M059J (cell line): ENCODE results near the gene HRH3. TPM values are rescaled to one million over a fixed set of nuclear protein-coding genes. Genes with fewer than 3 reads are reported as not detected.

Experiments
- DNase-seq: peaks from one replicate; pipeline ENCODE4 v3.0.0-alpha.2; 2012; ENCODE audit warnings: low read depth
- total RNA-seq: library from RNA; depleted of rRNA; stranded (reverse); fragments of >200 nt; shearing (Covaris generic); gene quantifications from 2 replicates; pipeline ENCODE4 v1.2.3, GENCODE V29; 2014; rRNA removed

Gene HRH3
- total RNA-seq, 1 experiment from 2014 or later: not detected

DNA sequence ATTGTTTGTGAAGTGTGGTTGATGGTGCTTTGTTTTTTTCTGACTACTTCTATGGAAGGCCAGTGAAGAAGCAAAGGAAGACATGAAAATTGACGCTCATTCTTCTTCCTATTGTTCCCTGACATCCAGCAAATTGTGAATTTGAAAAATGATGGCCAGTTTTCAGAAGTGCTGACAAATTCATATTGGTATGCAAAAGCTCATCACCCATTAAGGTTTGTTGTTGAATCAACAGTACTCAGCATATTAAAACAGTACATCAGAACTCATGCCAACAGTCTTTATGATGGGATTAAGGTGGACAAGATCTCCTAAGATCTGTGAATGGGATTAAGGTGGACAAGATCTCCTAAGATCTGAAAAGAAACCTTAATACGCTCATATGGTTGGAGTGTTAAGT is 38.3 kb downstream of the HRH3 start:
- DNase-seq: no peak

DNA sequence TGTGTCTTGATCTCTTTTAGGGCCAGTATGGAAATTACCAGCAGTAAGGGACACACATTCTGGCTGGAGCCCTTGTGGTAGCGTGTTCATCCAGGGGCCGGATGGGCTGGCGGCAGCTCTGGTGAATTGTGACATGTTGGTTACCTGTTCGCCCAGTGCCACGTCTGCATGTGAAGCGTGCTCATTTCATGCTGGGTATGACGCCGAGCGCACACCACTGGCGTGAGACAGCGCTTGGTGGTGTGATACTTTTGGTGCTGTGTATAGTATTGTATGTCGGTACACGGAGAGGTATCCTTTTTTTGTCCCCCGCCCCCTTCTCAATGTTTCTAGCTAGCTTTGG is 40.9 kb downstream of the HRH3 start:
- DNase-seq: no peak

DNA sequence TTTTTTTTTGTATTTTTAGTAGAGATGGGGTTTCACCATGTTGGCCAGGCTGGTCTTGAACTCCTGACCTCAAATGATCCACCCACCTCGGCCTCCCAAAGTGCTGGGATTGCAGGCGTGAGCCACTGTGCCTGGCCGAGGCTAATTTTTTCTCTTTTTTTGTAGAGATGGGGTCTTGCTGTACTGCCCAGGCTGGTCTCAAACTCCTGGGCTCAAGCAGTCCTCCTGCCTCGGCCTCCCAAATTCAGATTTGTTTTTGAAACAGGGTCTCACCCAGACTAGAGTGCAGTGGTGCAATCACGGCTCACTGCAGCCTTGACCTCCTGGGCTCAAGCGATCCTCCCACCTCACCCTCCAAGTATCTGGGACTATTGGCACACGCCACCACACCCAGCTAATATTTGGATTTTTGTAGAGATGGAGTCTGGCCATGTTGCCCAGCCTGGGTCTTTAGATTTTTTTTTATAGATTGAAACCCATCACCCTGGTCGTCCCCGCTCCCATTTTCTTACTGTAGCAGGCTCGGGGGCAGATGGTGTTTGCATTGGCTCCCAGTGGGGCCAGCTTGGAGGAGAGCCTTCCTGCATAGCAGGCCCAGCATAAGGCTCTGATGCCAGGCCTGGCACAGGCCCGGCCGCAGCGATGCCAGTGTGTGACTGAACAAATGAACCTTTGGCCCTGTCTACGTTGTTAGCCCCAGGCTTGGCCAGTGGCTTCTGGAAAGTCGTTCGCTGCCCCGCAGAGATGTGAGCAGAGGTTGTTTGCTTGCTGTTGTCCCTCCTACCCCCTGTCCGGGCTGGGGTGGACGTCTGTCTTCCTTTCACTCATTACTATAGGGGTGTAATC is 41.5 kb downstream of the HRH3 start:
- DNase-seq: no peak

DNA sequence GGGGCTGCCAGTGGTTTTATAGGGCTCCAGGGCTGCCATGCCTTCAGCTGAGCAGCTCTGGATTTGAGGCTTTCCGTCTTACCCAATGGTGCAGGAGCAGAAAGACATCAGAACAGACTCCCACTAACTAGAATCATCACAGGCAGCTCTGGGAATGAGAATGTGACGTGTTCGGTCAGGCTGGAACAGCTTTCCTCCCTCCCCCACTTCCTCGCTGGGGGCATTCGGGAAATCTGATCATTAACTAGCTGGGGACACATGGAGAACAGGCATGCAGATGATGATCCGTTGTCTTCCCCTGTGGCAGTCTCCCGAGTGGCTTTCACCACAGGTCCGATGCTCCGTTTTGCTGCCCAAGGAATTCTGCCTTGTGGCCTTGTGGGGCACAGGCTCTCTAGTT is 42.8 kb downstream of the HRH3 start:
- DNase-seq: no peak

DNA sequence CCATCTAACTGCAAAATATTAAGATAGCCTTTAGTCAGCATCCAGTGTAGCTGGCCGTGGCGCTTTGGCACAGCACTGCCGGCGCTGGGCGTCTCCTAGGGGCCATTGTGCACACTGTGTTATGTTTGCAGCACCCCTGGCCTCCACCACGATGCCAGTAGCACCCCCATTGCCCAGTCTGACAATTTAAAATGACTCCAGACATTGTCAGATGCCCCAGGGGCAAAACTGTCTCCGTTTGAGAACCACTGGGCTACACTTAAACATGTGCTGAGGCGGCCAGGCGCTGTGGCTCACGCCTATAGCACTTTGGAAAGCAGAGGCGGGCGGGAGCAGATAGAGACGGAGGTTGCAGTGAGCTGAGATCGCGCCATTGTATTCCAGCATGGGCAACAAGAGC is 43.2 kb downstream of the HRH3 start:
- no peak for DNase-seq

DNA sequence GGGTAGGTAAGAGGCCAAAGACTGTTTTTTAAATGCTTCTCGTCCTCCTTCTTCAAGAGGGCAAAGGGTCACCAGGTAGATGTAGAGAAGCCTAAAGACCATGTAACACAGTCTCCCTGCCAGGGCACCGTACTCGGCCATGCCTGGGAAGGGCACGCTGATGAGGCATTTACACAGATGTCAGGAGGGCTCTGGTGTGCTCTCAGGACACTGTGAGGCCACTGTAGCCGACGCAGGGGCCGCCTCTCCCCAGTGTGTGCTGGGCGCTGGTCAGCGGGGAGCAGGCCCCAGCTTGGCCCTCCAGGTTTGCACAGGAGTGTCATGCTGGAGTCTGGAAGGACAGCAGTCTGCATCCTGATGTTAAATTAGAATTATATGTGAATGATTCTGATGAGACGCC is 44.4 kb downstream of the HRH3 start:
- DNase-seq: no peak

DNA sequence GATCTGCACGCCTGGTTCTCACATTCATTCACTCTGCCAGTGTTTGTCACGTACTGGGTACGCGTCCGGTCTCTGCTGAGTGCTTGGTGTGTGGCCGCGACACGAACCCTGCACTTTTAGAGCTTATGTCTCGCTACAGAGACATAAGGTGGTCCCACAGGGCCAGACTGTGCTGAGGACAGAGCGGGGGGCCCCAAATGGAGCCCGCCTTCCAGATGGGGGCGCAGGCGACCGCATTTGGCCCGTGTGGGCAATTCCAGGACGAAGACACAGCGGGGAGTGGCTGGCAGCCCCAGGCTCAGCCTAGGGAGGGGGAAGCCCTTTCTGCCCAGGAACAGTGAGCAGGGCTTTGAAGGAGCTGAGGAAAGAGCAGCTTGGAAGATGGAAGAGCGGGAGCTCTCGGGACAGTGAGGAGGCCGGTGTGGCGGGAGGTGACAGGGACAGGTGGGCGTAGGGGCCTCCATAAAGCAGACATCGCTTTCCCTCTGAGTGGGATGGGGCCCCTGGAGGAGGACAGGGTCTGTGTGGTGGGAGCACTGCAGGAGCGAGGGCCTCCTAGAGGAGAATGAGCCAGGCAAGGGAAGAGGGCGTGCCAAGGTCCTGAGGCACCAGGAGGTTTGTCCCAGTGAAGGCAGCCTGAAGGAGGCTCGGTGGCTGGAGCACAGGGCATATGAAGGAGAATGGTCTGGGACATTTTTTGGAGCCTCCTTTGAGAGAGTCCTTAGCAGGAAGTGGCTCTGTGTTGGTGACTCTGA is 45.0 kb downstream of the HRH3 start:
- no peak for DNase-seq

DNA sequence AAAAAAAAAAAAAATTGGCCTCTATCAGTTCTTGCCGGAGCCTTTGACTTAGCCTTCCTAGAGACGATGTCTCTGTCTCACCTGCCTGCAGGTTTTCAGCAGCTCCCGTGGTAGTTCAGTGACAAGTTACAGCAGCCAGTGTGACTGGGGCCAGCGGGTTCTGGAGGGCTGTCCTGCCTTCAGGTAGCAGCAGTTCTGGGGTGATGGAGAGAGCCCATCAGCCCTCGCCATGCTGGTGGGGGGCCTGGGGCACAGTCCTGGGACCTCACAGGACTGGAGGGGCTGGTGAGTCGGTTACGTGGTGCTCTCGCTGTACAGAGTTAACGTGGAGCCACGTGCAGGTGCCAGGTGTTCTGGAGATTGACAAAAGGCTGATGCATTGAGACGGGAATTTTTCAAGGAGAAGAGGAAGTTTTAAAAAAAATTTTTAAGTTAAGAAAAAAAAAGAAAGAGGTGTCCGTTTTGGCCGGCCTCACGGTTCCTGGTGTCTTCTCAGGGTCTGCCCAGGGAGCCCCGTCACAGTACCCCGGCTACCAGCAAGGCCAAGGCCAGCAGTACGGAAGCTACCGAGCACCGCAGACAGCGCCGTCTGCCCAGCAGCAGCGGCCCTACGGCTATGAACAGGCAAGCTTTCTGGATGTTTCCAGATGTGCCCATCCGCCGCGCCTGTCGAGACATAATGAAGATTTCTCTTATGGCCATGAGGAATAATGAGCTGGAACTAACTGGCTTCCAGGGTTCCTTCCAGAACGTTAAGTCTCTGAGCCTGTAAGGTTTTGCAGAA is 45.9 kb downstream of the HRH3 start:
- no peak for DNase-seq

DNA sequence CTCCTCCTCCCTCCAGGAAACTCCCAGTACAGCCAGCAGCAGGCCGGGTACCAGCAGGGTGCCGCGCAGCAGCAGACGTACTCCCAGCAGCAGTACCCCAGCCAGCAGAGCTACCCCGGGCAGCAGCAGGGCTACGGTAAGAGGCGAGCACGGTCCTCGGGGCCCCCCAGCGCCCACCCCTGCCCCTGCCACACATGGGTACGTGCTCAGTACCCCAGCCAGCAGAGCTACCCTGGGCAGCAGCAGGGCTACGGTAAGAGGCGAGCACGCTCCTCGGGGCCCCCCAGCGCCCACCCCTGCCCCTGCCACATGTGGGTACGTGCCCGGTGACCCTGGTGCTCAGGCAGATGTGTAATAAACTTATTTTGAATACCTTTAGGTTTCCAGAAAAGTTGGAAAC is 47.4 kb downstream of the HRH3 start:
- DNase-seq: no peak

DNA sequence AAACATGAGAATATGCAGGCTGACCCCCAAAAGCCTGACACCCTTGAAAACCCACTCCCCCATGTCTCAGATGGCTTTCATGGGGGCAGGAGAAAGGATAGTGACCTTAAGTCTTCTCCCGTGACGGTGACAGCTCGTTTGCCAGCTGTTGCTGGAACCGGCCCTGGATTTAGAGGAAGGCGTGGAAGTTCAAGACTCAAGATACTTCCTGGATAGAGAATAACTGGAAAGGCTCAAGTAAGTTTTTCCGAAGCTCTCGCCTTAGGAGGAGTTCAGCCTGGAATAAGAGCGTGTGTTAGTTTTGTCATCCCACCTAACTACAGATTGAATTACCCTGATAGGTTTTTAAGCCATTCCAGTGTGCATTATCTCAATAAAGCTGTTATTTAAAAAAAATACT is 48.8 kb downstream of the HRH3 start:
- DNase-seq: no peak

DNA sequence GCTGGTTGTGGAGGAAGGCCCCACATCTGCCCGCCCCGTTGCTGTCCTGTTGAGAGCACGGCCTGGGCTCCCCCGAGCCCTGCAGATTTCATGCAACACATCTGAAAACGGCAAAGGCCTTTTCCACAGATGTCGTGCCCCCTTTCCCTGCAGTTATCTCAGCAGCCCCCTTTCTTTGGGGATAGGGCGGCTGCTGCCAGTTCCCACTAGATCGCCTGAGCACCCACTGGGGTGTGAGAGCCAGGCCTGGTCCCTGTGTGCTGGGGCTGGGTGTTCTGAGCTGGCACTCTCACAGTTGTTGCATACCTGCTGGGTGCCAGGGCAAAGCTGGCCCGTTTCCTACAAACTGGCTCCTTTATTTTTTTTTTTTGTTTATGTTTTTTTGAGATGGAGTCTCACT is 49.5 kb downstream of the HRH3 start:
- no peak for DNase-seq

DNA sequence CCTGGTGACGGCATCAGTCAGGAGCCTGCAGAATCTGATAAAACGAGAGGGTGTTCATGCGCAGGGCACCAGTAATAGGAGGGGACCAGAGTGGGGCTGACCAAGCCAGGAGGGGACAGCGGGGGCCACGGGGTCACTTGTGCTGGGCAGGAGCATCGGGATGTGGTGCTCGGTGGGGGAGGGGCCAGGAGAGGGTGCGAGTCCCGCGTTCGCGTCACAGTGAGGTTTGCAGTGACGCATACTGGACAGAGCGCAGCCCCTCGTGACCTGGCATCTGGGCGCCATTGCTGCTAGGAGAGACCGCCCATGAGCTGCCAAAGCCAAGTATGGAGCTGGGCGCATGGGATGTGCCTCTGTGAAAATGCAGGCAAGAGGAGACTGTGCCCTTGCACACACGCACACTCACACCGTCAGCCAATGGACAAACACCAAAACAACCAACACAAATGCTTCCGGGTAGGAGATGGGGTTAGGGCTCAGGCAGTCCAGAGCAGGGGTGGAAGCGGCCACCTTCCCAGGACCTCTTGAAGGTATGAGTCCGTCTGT is 51.1 kb downstream of the HRH3 start:
- DNase-seq: no peak

DNA sequence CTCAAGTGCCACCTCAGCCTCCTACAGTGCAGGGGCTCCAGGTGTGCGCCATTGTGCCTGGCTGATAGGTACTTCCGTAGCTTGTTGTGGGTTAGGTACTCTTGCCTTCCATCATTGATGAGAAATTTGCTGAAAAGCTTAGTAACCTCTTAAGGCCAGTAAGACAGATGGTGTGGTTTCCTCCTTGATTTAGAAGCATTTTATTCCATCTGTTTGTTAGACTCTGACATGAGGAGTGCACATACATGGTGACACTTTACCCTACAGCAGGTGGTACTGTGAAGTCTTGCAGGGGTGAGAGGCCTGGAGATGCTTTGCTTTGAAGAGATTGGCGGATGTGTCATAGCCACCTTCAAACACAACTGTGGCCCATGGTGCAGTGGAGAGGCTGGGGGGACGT is 52.0 kb downstream of the HRH3 start:
- DNase-seq: no peak

DNA sequence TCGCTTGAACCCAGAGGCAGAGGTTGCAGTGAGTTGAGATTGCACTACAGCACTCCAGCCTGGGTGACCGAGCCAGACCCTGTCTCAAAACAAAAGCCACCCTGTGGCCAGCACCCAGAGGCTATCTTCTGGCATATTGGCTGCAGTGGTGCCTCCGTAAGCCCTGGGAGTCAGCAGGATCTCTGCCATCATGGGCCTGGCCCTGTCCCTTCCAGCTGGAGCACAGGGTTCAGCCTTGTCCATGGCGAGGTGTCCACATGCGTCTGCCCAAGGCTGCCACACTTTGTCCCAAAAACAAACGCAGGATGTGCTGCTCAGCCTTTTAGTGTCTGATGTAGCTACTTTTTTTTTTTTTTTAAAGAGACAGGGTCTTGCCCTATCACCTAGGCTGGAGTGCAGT is 52.6 kb downstream of the HRH3 start:
- DNase-seq: no peak

DNA sequence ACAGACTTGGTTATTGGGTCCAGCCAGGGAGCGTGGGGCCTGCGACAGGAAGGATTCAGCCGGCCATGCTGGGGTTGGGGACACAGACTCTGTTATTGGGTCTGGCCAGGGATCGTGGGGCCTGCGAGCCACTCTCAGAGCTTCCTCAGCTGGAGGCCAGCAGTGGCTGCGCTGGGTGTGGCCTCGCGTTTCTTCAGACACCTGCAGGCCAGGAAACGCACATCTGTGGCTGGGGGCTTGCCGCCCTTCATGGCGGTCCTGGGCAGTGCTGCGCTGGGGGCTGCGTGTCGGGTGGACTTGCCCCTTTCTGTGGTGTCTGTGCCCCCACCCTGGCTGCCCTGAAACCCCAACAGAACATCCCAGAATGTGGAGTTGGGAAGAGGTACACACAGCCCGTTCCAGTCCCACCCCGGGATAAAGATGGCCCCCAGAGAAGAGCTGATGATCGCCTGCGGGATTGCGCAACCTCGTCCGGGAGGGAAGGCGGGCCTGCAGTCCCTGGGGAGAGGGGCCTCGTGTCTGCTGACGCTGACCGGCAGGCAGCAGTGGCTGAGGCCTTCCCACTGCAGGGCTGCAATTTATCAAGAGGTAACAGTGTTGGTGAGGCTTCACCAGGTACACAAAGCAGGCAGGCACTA is 54.2 kb downstream of the HRH3 start:
- DNase-seq: no peak

Other genes starting within 250 kb of the HRH3 start
- gene TAF4, start 154.4 kb downstream of the HRH3 start, total RNA-seq: 11.7 and 12.4 TPM in 2 replicates
- gene LSM14B, start 97.8 kb downstream of the HRH3 start, total RNA-seq: 46.5 and 60.4 TPM in 2 replicates
- 881 and 940 TPM in 2 replicates for gene PSMA7, start 76.9 kb downstream of the HRH3 start, total RNA-seq
- gene SS18L1, start 76.5 kb downstream of the HRH3 start, total RNA-seq: 7.8 and 15.1 TPM in 2 replicates
- gene MTG2, start 37.2 kb downstream of the HRH3 start, total RNA-seq: 19.9 and 46.4 TPM in 2 replicates
- 20.7 and 29.2 TPM in 2 replicates for gene OSBPL2, start 18.2 kb upstream of the HRH3 start, total RNA-seq
- 235 and 272 TPM in 2 replicates for gene ADRM1, start 82.7 kb upstream of the HRH3 start, total RNA-seq
- 5.6 and 29.7 TPM in 2 replicates for gene LAMA5, start 147.0 kb upstream of the HRH3 start, total RNA-seq
- 1,541 and 2,007 TPM in 2 replicates for gene RPS21, start 166.8 kb upstream of the HRH3 start, total RNA-seq
- gene CABLES2, start 187.0 kb upstream of the HRH3 start, total RNA-seq: 10.0 and 19.9 TPM in 2 replicates
- not detected in 2 replicates for gene RBBP8NL, start 207.3 kb upstream of the HRH3 start, total RNA-seq